ENCODE measurements around the gene KRT31. TPM values are rescaled to one million over a fixed set of nuclear protein-coding genes. Genes with fewer than 3 reads are reported as not detected.
"Not testable (repeated sequence)": the region's sequence is repeated elsewhere in the genome, so short reads cannot be mapped to it uniquely, and the experiment has no call there.

The KRT31 gene
- total RNA-seq, 6 experiments from 2014 or later = 0.09 to 0.14 TPM; not detected in 4

DNA sequence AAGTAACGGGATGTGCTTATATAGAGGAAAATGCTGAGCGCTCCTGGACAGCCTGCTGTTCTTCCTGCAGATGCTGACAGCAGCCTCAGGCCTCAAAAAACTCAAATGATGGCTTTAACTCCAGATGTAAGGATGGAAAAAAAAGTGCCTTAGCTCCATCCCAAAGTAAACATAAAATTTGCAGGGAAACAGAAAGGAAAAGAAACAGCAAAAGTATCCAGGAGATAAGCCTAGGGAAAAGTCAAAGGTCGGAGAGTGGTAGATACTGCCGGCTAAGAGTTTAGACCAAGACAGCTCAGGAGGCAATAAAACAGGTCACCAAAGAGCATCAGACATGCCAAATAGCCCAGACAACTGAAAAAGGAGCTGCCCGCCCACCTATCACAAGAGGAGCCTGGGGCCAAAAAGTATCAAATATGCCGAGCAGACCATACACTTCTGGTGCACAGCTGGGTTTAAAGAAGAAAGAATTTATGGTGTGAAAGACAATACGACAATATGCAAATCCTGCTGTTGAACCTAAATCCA is 6.9 kb downstream of the KRT31 start:
- TF ChIP-seq, protein P1, sequence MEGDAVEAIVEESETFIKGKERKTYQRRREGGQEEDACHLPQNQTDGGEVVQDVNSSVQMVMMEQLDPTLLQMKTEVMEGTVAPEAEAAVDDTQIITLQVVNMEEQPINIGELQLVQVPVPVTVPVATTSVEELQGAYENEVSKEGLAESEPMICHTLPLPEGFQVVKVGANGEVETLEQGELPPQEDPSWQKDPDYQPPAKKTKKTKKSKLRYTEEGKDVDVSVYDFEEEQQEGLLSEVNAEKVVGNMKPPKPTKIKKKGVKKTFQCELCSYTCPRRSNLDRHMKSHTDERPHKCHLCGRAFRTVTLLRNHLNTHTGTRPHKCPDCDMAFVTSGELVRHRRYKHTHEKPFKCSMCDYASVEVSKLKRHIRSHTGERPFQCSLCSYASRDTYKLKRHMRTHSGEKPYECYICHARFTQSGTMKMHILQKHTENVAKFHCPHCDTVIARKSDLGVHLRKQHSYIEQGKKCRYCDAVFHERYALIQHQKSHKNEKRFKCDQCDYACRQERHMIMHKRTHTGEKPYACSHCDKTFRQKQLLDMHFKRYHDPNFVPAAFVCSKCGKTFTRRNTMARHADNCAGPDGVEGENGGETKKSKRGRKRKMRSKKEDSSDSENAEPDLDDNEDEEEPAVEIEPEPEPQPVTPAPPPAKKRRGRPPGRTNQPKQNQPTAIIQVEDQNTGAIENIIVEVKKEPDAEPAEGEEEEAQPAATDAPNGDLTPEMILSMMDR (IDR thresholded peaks at IDR 0.05) = no peak
- DNase-seq = no peak
- no peaks in the 10 kb centered on the region; the same call in 1 of the 2 replicates for H3K27me3 Mint-ChIP-seq (ENCODE audit: insufficient read depth)
- peaks cover 12% of the 10 kb centered on the region for H3K9me3 Mint-ChIP-seq
- H3K36me3 Mint-ChIP-seq (ENCODE audit: low read depth) = peaks cover 16% of the 10 kb centered on the region
- peaks cover 52% of the 10 kb centered on the region for H3K4me1 Mint-ChIP-seq (ENCODE audit: low read depth)
- H3K27ac Mint-ChIP-seq = no peak overlapping the region
- H3K4me3 Mint-ChIP-seq = no peak overlapping the region

DNA sequence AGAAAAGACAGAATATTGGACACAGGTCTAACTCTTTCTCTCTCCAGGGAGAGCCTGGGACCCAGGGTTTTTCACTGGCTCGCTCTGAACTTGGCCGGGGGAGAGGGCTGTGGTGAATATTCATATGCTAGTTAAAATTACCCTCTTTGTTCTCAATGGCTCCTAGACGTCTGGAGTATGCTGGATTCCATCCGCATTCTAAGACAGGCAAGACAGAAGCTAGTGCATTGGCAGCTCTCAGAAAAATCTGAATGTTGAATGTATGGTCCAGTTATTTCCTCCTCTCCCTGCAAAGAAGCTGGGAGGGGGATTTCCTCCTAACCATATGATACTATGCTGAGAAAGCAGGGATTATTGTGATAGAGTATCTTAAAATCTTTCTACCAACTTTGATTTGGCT is 9.7 kb downstream of the KRT31 start:
- no peak for DNase-seq
- H3K36me3 Mint-ChIP-seq (ENCODE audit: low read depth) = peaks cover 22% of the 10 kb centered on the region
- H3K4me1 Mint-ChIP-seq (ENCODE audit: low read depth) = peaks cover 48% of the 10 kb centered on the region
- H3K4me3 Mint-ChIP-seq = no peak overlapping the region
- no peak overlapping the region for H3K27ac Mint-ChIP-seq
- no peaks in the 10 kb centered on the region; the same call in 1 of the 2 replicates for H3K27me3 Mint-ChIP-seq (ENCODE audit: insufficient read depth)
- H3K9me3 Mint-ChIP-seq = peaks cover 12% of the 10 kb centered on the region
- TF ChIP-seq, protein P1 (IDR thresholded peaks at IDR 0.05) = no peak

GRCh38 chr17:41386227-41386626 is 11.2 kb downstream of the KRT31 start:
- Mint-ChIP-seq H3K36me3 (ENCODE audit: low read depth) (peaks cover 22% of the 10 kb centered on the region), H3K27me3 (ENCODE audit: insufficient read depth) (no peaks in the 10 kb centered on the region; the same call in 1 of the 2 replicates), H3K4me3 (no peak overlapping the region), H3K9me3 (peaks cover 12% of the 10 kb centered on the region), H3K4me1 (ENCODE audit: low read depth) (peaks cover 48% of the 10 kb centered on the region), H3K27ac (no peak overlapping the region)
- TF ChIP-seq, protein P1 (IDR thresholded peaks at IDR 0.05) = no peak
- no peak for DNase-seq

- no peak overlapping the region for H3K4me3 Mint-ChIP-seq
- H3K4me1 Mint-ChIP-seq (ENCODE audit: low read depth) = peaks cover 52% of the 10 kb centered on the region
- no peak for DNase-seq
- H3K27me3 Mint-ChIP-seq (ENCODE audit: insufficient read depth) = no peaks in the 10 kb centered on the region
- TF ChIP-seq, protein P1 (IDR thresholded peaks at IDR 0.05) = no peak
- peaks cover 26% of the 10 kb centered on the region for H3K36me3 Mint-ChIP-seq (ENCODE audit: low read depth)
- peak overlapping the region; percentile 91; the same call in 1 of the 2 replicates for H3K27ac Mint-ChIP-seq
- peaks cover 12% of the 10 kb centered on the region for H3K9me3 Mint-ChIP-seq
Measured at GRCh38 chr17:41383690-41384089, 13.7 kb downstream of the KRT31 start.

DNA sequence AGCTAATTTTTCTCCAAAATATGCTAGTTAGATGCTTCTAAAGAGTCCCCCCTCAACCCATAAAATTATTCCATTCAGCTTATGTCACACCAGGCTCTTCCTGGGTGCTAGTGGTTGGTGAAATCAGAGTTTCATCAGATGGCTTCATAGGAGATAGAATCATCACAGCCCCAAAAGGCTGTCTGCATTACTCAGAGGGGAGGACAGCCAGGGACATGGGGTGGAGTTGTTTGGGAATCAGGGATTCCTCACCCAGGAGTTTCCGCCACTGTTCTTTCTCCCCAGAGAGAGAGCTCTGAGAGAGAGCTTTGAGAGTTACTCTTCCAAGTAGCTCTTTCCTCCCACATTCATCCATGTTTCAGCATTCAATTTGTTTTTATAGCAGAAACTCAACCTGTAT is 15.0 kb downstream of the KRT31 start:
- no peaks in the 10 kb centered on the region for H3K27me3 Mint-ChIP-seq (ENCODE audit: insufficient read depth)
- TF ChIP-seq, protein P1 (IDR thresholded peaks at IDR 0.05) = no peak
- DNase-seq = peak; percentile 80
- H3K4me3 Mint-ChIP-seq = peak overlapping the region; percentile 30; the same call in 1 of the 2 replicates
- peak overlapping the region; percentile 91 for H3K27ac Mint-ChIP-seq
- peaks cover 65% of the 10 kb centered on the region for H3K4me1 Mint-ChIP-seq (ENCODE audit: low read depth)
- peaks cover 9% of the 10 kb centered on the region for H3K9me3 Mint-ChIP-seq
- H3K36me3 Mint-ChIP-seq (ENCODE audit: low read depth) = peaks cover 28% of the 10 kb centered on the region

DNA sequence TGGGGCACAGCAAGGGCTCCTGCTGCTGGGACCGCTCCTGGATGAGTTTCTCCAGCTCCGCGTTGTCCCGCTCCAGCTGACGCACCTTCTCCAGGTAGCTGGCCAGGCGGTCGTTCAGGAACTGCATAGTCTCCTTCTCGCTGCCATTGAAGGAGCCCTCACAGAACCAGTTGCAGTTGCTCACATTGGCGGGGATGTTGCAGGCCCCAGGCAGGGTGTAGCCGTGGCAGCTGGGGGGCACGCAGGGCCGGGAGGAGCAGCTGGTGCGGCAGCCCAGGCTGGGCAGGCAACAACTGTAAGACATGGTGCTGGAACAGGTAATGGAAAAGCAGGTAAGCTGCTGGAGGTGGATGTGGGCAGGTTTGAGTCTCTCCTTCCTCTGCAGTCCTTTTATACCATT is 15.5 kb downstream of the KRT31 start, which contains the start of gene KRT34:
TSS of gene KRT34 (minus strand) at position 364 of the 400 bp plus-strand sequence. CDS start at position 304, 60 bp downstream.
- H3K36me3 Mint-ChIP-seq (ENCODE audit: low read depth) = peaks cover 26% of the 10 kb centered on the region
- DNase-seq; H3K27me3 Mint-ChIP-seq (ENCODE audit: insufficient read depth); H3K9me3 Mint-ChIP-seq: not testable (repeated sequence)
- H3K4me3 Mint-ChIP-seq = peak within 1 kb of the TSS; percentile 46
- H3K4me1 Mint-ChIP-seq (ENCODE audit: low read depth) = peaks cover 70% of the 10 kb centered on the region
- H3K27ac Mint-ChIP-seq = peak within 1 kb of the TSS; percentile 91

GRCh38 chr17:41380091-41380490 is 17.3 kb downstream of the KRT31 start:
- not testable (repeated sequence) for H3K27me3 Mint-ChIP-seq (ENCODE audit: insufficient read depth); H3K9me3 Mint-ChIP-seq
- DNase-seq = peak; percentile 96
- peak overlapping the region; percentile 46 for H3K4me3 Mint-ChIP-seq
- H3K27ac Mint-ChIP-seq = peak overlapping the region; percentile 91
- peaks cover 21% of the 10 kb centered on the region for H3K36me3 Mint-ChIP-seq (ENCODE audit: low read depth)
- peaks cover 80% of the 10 kb centered on the region for H3K4me1 Mint-ChIP-seq (ENCODE audit: low read depth)

All from HFFc6 (cell line).